Liver (tissue), 3 donors: ENCODE data around the gene PPP3CB.

ENCODE experiments used
- ATF3 ChIP-seq: IDR thresholded peaks from 2 replicates; pipeline ENCODE4 v1.6.1; 2016; ENCODE audit warnings: antibody characterized with exemption
- CTCF ChIP-seq: fragments of 150-350 bp; IDR thresholded peaks from 2 replicates; pipeline ENCODE4 v1.5.1; 2017; ENCODE audit warnings: improper control_type of control experiment, low read depth, low read length; ENCODE audit not compliant: missing input control
- JUND ChIP-seq, 2 donors: IDR thresholded peaks; 2 replicates each; pipeline ENCODE4 v1.6.1; 2016; ENCODE audit warnings: antibody characterized with exemption in 2 of 2
- RAD21 ChIP-seq, 2 donors: IDR thresholded peaks; 2 replicates each; pipeline ENCODE4 v1.6.1; 2016; ENCODE audit warnings: antibody characterized with exemption in 2 of 2, mild to moderate bottlenecking in 2 of 2
- donor health status: healthy.
- donor health status: healthy.

GRCh38 chr10:73423309-73423708 is 72.5 kb downstream of the PPP3CB start:
- no peak for TF ChIP-seq CTCF
- TF ChIP-seq ATF3, result no peak
- TF ChIP-seq RAD21 (IDR thresholded peaks at IDR 0.05), result no peak
- no peak for TF ChIP-seq JUND (IDR thresholded peaks at IDR 0.05)
